G401 (cell line): ENCODE results near the gene PRDM16. TPM values are rescaled to one million over a fixed set of nuclear protein-coding genes. Genes with fewer than 3 reads are reported as not detected.

Source experiments
- DNase-seq: peaks from one replicate; pipeline ENCODE4 v3.0.0-alpha.2; 2015; ENCODE audit warnings: low spot score
- in situ Hi-C: cut with HindIII; loops from 2 replicates; pipeline ENCODE4 v1.10.0; 2016; ENCODE audit warnings: low sequenced_read_pairs, mixed read lengths
- total RNA-seq: library from RNA; depleted of rRNA; stranded (reverse); fragments of >200 nt; shearing (Covaris generic); gene quantifications from 2 replicates; pipeline ENCODE4 v1.2.3, GENCODE V29; 2014

The PRDM16 gene
- total RNA-seq, 1 experiment from 2014 or later, result 2.8 TPM

- no peak for DNase-seq
- in situ Hi-C loops, result no loop called here
Measured at GRCh38 chr1:3114131-3114744, 45.2 kb downstream of the PRDM16 start.

- in situ Hi-C loops, result no loop called here
- no peak for DNase-seq
Measured at GRCh38 chr1:3114846-3115245, 45.8 kb downstream of the PRDM16 start.

- in situ Hi-C loops, result no loop called here
- no peak for DNase-seq
Measured at GRCh38 chr1:3115275-3116149, 46.5 kb downstream of the PRDM16 start.

- DNase-seq, result no peak
- in situ Hi-C loops, result no loop called here
Measured at GRCh38 chr1:3116150-3116510, 47.1 kb downstream of the PRDM16 start.

- in situ Hi-C loops, result no loop called here
Measured at GRCh38 chr1:3116560-3116959, 47.6 kb downstream of the PRDM16 start.

GRCh38 chr1:3117879-3118278 lies 48.9 kb downstream of the PRDM16 start:
- in situ Hi-C loops, result no loop called here
- no peak for DNase-seq

More at GRCh38 chr1:3116560-3116959, 47.6 kb downstream of the PRDM16 start:
- DNase-seq, result no peak

- DNase-seq, result no peak
- in situ Hi-C loops, result no loop called here
Measured at GRCh38 chr1:3119061-3119460, 50.1 kb downstream of the PRDM16 start.

GRCh38 chr1:3119725-3120124 lies 50.7 kb downstream of the PRDM16 start:
- in situ Hi-C loops, result no loop called here
- no peak for DNase-seq

GRCh38 chr1:3120140-3120539 lies 51.1 kb downstream of the PRDM16 start:
- no peak for DNase-seq
- in situ Hi-C loops, result no loop called here

- DNase-seq, result no peak
- in situ Hi-C loops, result no loop called here
Measured at GRCh38 chr1:3120994-3121393, 52.0 kb downstream of the PRDM16 start.

- in situ Hi-C loops, result no loop called here
Measured at GRCh38 chr1:3121401-3122210, 52.6 kb downstream of the PRDM16 start.

GRCh38 chr1:3122311-3122710 lies 53.3 kb downstream of the PRDM16 start:
- no peak for DNase-seq
- in situ Hi-C loops, result no loop called here

More at GRCh38 chr1:3121401-3122210, 52.6 kb downstream of the PRDM16 start:
- no peak for DNase-seq

- in situ Hi-C loops, result no loop called here
- DNase-seq, result no peak
Measured at GRCh38 chr1:3124246-3124645, 55.2 kb downstream of the PRDM16 start.

- no peak for DNase-seq
- in situ Hi-C loops, result no loop called here
Measured at GRCh38 chr1:3125078-3125477, 56.1 kb downstream of the PRDM16 start.

- no peak for DNase-seq
- in situ Hi-C loops, result no loop called here
Measured at GRCh38 chr1:3125546-3126368, 56.8 kb downstream of the PRDM16 start.

- in situ Hi-C loops, result no loop called here
- no peak for DNase-seq
Measured at GRCh38 chr1:3126756-3127678, 58.0 kb downstream of the PRDM16 start.

- in situ Hi-C loops, result no loop called here
- no peak for DNase-seq
Measured at GRCh38 chr1:3127738-3128137, 58.7 kb downstream of the PRDM16 start.
